ENCODE results near the gene OXA1L.
"Not testable (repeated sequence)": the region's sequence is repeated elsewhere in the genome, so short reads cannot be mapped to it uniquely, and the experiment has no call there.

The OXA1L gene

DNA sequence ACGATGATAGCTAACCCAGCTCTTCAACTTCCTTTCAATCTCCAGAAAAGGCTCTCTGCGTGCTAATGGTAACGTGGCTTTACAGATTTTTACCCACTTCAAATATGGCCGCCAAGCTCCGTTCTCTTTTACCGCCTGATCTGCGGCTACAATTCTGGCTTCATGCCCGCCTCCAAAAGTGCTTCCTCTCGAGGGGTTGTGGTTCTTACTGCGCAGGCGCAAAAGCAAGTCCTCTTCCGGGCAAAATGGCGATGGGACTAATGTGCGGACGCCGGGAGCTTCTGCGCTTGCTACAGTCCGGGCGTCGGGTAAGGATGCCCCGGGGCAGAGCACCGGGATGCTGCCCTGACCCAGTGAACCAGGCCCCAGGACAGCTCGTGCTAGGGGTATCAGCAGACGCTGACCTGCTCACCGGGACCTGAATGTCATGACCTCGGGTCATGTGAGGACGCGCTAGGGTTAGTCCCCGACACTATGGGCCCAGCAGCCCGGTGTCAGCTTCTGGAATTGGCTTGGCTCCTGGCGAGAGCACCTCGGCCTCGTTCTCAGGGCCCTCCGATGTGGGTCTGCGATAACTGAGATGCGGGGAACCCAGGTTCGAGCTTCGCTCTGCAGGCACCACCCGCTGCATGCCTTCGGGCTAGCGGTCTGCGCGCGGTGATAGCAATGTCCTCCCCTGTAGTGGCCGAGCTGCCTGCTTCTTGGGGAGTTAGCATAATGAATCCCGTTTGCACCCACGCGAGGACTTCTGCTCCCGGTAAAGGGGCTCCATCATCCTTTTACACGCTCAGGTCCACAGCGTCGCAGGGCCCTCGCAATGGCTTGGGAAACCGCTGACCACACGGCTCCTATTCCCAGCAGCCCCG lies at the start of gene OXA1L:
TSS of gene OXA1L (plus strand) at position 232 of the 866 bp plus-strand sequence. CDS start at position 246, 14 bp downstream.
- DNase-seq = peak; percentile 98

DNA sequence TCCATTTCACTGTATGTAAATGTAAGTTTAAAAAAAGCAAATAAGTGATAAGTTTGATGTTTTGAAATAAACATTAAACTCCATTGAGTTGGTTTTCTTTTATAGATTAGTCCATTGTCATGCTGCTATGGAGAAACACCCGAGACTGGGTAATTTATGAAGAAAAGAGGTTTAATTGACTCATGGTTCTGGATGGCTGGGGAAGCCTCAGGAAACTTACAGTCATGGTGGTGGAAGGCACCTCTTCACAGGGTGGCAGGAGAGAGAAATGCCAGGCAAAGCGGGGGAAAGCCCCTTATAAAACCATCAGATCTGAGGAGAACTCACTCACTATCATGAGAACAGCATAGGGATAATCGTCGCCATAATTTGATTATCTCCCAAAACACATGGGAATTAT lies 48.4 kb upstream of the OXA1L start:
- DNase-seq = no peak

DNA sequence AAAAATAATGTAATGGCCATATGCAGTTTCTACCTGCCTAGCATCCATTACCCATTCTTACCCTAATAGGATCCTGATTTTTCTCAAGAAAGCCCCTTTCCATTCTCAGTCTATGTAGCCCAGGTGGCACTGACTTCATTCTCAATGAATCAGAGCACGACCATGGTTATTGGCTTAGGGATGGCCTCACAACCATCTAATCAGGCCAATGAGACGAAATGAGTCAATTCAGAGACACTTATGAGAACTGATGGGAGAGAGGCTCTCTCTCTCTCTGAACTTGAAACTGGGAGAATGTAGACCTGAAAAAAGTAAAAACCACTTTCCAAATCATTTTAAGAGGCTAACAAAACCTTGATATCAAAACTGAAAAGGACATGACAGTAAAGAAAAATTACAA lies 45.3 kb upstream of the OXA1L start:
- DNase-seq = no peak

DNA sequence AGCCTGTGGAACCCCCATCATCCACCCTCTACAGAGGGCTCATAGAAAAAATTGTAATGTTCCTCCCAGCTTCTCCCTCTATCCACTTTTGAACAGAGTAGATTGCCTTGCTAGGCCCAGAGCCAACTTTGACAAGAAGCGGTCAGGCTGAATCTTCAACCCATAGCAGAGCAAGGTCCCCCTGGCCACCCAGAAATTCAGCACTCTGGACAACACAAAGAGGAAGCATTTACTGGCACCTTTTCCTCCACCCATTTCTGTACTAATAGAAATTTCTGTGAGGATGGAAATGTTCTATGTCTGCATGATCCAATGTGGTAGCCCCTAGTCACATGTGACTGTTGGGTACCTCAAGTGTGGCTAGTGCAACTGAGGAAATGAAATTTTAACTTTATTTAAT lies 42.7 kb upstream of the OXA1L start:
- DNase-seq = no peak

DNA sequence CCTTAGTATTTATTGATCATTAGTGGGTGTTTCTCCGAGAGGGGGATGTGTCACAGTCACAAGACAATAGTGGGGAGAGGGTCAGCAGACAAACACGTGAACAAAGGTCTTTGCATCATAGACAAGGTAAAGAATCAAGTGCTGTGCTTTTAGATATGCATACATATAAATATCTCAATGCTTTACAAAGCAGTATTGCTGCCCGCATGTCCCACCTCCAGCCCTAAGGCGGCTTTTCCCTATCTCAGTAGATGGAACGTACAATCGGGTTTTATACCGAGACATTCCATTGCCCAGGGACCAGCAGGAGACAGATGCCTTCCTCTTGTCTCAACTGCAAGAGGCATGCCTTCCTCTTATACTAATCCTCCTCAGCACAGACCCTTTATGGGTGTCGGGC lies 41.6 kb upstream of the OXA1L start:
- not testable (repeated sequence) for DNase-seq

DNA sequence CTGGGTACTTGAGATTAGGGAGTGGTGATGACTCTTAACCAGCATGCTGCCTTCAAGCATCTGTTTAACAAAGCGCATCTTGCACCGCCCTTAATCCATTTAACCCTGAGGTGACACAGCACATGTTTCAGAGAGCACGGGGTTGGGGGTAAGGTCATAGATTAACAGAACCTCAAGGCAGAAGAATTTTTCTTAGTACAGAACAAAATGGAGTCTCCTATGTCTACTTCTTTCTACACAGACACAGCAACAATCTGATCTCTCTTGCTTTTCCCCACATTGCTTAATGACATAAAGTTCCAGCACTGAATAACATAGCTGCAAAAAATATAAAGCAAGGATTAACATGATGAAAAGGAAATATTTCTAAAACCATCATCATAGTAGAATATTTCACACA lies 41.1 kb upstream of the OXA1L start:
- DNase-seq = not testable (repeated sequence)

DNA sequence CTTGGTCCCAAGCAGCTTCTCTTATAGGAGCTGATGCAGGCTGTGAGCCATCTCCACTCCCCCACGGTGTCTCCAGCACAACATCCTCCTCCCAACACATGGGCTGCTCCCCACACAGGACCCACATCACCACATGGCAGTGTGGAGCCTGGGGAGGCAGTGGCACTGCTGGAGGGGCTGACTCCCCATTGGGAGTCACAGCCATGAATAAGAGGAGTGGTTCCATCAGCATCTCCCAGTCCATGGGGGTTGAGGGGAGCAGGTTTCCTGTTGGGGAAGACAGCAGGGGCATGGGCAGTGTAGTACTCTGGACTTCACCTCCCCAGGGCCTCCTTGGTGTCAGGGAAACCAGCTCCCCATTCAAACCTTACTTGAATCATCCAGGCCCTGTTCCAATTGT lies 40.5 kb upstream of the OXA1L start:
- no peak for DNase-seq

DNA sequence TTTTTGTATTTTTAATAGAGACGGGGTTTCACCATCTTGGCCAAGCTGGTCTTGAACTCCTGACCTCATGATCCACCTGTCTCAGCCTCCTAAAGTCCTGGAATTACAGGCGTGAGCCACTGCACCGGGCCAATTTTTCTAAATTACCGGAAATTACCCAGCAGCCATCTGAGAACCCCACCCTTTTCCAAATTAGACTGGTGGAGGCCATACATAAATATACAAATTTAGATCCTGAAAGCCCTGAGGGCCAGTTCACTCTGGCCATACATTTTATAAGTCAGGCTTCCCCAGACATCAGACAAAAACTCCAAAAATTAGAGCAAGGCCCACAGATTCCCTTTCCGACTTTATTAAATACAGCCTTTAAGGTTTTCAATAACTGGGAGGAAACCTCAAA lies 34.4 kb upstream of the OXA1L start:
- not testable (repeated sequence) for DNase-seq

DNA sequence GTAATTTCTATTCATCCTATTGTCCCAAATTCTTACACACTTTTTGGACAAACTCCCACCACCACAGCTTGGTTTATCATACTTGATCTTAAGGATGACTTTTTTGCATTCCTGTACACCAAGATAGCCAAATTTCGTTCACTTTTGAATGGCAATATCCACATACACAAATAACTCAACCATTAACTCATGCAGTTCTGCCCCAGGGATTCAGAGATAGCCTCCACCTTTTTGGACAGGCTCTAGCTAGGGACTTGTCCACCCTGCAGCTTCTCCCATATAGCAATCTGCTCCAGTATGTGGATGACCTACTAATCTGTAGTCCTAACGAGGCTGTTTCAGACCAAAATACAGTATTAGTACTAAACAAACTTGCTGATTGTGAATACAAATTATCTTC lies 32.7 kb upstream of the OXA1L start:
- no peak for DNase-seq

DNA sequence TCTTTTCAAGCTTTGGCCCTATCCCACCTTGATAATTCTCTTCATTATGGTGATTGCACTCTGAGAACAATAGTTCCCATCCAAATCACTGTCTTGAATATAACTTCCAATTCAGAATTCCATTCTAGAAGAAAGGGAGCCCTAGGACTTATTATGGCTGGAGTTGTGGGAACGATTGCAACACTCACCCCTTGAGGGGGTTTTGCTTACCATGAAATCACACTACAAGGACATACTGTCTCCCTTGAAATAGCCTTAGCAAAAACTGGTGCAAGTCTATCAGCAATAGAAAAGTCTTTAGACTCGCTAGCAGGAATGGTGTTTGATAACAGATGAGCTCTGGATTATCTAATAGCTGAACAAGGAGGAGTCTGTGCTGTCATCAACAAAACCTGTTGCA lies 31.4 kb upstream of the OXA1L start:
- DNase-seq = no peak

DNA sequence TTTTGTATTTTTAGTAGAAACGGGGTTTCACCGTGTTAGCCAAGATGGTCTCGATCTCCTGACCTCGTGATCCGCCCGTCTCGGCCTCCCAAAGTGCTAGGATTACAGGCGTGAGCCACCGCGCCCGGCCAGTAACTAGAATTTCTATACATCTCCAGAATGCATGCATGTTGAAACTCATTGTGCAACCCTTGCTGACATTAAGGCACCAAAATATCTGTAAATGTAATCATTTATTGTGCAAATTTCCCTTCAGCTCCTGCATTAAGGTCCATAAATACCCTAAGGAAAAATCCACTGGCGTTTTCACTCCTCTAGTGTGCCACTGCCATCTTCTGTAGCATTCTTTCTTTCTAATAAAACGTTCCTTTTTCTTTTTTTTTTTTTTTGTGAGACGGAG lies 30.1 kb upstream of the OXA1L start:
- not testable (repeated sequence) for DNase-seq

DNA sequence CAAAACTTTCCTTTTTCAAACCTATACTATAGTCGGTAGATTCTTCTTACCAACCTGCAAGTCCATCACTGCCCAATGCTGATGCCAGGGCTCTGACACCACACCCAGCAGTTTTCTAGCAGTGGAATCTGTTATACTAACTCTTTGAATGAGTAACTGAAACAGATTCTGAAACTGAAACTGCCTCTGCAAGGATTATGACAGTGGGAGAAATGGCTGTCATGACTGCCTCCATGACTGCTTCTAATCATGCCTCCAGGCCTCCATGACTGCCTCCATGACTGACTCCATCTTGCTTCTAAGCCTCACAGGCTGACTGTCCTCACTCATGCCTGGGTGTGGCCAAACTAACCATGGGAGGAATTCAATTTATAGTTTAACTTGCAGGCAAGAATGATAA lies 29.4 kb upstream of the OXA1L start:
- DNase-seq = no peak

DNA sequence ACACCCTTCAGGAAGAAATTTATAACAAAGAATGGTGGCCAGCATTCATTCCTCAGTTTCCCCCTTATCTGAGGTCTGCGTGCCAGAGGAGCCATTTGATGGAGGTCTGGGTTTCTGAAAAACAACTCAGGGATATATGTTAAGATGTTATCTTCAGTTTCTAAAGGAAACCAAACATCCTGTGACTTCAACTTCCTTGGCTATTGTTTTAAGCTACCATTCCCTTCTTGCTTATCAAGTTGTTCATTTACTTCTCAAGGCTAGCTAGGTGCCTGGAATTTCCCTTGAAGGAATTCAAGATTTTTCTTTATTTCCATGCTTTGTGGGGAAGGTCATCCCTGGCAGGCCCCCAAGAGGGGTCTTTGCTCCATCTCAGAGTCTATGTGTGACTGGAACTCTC lies 27.1 kb upstream of the OXA1L start:
- no peak for DNase-seq

DNA sequence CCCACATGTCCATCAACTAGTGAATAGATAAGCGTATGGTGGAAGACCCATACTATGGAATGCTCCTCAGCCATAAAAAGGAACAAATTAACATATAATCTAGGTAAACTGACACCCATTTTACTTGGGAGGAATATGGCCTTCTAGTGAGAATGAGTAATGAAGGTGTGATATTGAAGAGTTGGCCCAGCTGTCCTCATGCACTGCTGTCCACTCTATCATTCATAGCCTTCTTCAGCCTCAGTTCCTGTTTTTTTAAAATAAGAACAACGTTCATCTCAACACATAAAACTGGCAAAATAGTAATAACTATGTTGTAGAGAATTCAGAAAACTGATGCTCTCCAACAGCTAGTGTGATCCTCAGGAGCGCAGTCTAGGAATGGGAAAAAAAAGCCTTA lies 26.5 kb upstream of the OXA1L start:
- DNase-seq = no peak

DNA sequence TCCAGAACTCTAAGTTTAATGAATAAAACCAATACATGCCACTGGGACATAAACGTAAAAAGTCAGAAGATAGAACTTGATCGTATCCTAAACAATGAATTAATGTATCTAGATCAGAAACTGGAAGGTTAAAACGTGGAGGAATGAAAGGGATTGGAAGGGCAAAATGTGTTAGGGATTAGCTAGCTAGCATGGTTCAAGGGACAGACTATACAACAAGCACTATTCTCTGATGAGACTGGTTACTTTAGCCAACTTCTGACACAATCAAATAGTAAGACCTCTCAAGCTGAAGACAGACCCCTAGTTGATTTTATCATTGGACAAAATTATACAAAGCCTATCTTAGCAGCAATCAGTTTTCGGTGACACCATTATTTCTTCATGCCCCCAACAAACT lies 18.7 kb upstream of the OXA1L start:
- no peak for DNase-seq

DNA sequence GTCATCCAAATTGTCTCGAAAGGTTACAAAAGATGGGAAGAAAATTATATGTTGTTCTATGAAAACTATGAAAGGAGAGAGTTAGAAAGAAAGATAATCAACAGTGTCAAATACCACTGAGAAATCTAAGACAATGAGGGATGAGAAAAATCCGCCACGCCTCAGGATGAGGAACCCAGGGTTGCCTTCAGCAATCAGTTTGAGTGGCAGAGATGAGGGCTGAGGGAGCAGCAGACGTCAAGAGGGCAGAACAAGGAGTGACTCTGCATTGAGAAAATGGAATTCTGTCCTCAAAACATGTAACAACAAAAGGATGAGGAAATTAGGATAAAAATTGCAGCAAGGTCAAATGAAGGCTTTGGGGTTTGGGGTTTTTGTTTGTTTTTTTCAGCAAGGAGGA lies 18.3 kb upstream of the OXA1L start:
- DNase-seq = no peak

DNA sequence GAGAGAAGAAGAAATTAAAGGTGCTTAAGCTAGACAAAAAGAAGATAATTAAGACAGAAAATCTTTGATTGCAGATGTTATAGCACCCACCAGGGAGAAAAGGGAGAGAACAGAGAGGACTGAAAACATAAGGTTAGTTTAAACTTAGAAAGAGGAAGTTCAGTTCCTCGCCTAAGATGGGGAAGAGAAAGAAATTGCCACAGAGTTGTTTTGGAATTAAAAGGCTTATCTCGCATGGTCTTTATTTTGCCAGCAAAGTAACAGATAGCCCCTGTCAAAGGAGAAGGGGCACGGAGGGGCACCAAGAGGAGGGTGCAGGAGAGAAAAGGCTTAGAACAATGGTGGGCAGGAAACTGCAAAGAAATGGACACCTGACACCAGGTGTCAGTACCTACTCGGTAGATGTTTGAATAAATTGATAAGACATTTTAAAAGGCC lies 17.8 kb upstream of the OXA1L start:
- DNase-seq = no peak

DNA sequence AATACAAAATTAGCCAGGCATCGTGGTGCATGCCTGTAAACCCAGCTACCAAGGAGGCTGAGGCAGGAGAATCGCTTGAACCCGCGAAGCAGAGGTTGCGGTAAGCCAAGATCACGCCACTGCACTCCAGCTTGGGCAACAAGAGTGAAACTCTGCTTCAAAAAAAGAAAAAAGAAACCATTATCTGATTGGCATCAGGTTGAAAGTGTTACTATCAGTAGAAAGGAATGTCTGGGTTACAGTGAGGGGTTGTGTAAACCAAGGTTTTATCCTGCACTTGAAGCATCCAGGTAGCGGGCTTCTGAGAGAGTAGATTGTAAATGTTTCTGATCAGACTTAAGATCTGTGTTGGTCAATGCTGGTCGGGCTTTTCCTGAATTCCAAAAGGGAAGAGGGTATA lies 14.1 kb upstream of the OXA1L start:
- DNase-seq = no peak

DNA sequence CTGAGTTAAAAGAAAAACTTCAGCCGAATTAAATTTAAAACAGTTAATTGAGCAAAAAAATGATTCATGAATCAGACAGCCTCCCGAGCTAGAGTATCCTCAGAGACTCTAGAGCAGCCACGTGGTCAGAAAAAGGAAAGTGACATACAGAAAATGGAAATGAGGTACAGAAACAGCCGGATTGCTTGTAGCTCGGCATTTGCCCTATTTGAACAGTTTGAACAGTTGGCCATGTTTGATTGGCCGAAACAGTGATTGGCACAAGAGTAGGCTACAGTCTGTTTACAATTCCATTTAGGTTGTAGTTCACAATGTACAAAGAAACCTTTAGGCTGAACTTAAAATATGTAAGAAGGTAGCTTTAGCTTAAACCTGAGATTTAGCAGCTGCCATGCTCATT lies 12.9 kb upstream of the OXA1L start:
- DNase-seq = no peak

DNA sequence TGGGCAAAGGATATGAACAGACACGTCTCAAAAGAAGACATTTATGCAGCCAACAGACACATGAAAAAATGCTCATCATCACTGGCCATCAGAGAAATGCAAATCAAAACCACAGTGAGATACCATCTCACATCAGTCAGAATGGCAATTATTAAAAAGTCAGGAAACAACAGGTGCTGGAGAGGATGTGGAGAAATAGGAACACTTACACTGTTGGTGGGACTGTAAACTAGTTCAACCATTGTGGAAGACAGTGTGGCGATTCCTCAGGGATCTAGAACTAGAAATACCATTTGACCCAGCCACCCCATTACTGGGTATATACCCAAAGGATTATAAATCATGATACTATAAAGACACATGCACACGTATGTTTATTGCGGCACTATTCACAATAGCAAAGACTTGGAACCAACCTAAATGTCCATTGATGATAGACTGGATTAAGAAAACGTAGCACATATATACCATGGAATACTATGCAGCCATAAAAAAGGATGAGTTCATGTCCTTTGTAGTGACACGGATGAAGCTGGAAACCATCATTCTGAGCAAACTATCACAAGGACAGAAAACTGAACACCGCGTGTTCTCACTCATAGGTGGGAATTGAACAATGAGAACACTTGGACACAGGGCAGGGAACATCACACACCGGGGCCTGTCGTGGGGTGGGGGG lies 8.4 kb upstream of the OXA1L start:
- not testable (repeated sequence) for DNase-seq

DNA sequence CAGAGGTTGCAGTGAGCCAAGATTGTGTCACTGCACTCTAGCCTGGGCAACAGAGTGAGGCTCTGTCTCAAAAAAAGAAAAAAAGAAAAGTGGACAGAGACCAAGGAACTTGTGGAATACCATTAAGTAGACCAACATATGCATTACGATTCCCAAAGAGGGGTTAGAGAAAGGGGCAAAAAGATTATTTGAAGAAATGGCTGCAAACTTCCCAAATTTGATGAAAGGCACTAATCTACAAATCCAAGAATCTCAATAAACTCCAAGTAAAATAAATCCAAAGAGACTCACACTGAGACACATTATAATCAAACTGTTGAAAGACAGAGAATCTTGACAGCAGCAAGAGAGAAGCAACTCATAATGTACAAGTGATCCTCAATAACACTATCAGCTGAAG lies 4.8 kb upstream of the OXA1L start:
- DNase-seq = no peak

DNA sequence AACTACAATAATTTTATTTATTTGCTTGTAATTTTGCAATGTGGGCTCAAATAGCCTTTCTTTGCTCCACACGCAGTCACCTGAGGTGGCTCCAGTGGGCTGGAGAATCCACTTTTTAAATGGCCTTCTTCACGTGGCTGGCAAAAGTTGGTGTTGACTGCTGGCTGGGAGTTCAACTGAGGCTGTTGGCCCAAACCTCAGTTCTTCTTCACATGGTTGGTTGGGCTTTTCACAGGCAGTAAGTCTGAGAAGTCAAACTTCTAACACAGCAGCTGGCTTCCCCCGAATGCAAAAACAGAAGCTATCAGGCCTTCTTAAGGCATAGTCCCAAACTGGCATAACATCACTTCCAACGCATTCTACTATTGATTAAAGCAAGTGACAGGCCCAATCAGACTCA lies 2.1 kb upstream of the OXA1L start:
- no peak for DNase-seq

DNA sequence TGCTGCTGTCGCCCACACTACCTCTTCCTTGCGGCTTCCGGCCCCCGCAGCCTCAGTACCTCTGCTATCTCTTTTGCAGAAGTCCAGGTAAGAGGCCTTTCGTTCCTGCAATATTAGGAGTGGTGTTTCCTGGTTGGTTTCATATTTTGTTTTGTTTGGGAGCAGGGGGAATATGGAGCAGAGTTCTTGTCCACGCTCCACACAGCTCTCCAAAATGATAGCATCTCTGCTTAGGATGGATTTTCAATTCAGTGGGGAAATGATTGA lies 768 bp downstream of the OXA1L start:
- DNase-seq = no peak

DNA sequence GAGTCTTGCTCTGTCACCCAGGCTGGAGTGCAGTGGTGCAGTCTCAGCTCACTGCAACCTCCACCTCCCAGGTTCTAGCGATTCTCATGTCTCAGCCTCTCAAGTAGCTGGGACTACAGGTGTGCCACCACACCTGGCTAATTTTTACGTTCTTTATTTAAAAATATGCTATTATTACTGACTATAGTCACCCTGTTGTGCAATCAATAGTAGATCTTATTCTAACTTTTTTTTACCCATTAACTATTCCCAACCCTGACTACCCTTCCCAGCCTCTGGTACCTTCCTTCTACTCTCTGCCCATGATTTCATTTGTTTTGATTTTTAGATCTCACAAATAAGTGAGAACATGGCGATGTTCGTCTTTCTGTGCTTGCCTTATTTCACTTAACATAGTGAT lies 2.5 kb downstream of the OXA1L start:
- DNase-seq = no peak

DNA sequence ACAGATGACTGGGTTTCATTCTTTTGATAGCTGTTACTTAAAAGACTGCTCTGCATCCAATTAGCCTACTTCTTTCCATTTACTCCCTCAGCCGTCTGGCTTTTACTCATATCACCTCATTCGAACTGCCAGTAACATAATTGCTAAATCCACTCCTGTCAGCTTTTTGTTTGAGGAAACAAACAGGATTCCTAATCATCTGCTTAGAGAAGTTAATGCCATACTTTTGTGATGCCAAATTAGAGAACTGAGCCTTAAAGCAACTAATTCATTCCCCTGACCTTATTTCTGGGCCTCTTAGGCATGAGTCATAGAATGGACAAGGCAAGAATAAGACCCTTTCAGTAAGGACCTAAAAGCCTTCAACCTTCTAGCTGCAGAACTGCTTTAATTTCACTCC lies 2.9 kb downstream of the OXA1L start:
- DNase-seq = no peak
